Measurements from ENCODE around the gene FAM161A. TPM values are rescaled to one million over a fixed set of nuclear protein-coding genes. Genes with fewer than 3 reads are reported as not detected.

Gene FAM161A
- total RNA-seq, 4 donors from 2014 or later, result 1.2 to 2.8 (median 1.8) TPM

DNA sequence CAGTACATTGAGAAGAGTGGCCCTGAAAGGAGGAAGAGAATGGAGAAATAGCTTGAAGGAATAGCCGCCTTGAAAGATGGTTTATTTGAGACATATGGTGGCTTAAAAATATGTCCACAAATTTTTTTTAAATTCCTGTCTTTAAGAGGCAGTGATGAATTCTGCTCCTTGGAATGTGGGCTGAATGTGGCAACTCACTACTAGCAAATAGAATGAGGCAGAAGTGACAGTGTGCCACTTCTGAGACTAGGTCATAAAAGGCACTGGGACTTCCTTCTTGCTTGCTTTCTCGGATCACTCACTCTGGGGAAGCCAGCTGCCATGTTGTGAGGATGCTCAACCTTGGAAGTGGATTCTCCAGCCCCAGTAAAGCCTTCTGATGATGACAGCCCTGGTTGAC, 67.0 kb downstream of the FAM161A start:
- TF ChIP-seq CTCF (IDR thresholded peaks at IDR 0.05 in 4 of 5, conservative IDR thresholded peaks at IDR 0.05 in 1 of 5) (no peak), POLR2A (IDR thresholded peaks at IDR 0.05) (no peak)
- H3K9me3 ChIP-seq, result no peaks in the 10 kb centered on the region
- H3K27ac ChIP-seq, result no peak overlapping the region
- no peaks in the 10 kb centered on the region for H3K27me3 ChIP-seq
- ATAC-seq, result no peak
- intact Hi-C loops (cut with DNase I; ENCODE audit: low total_unique reads), result no loop called here
- H3K4me3 ChIP-seq, result no peak overlapping the region
- H3K4me1 ChIP-seq, result no peaks in the 10 kb centered on the region
- no peaks in the 10 kb centered on the region for H3K36me3 ChIP-seq
- DNase-seq, result no peak
- in situ Hi-C loops (cut with MboI; ENCODE audit: low sequenced_read_pairs in 4 of 4), result no loop called here

DNA sequence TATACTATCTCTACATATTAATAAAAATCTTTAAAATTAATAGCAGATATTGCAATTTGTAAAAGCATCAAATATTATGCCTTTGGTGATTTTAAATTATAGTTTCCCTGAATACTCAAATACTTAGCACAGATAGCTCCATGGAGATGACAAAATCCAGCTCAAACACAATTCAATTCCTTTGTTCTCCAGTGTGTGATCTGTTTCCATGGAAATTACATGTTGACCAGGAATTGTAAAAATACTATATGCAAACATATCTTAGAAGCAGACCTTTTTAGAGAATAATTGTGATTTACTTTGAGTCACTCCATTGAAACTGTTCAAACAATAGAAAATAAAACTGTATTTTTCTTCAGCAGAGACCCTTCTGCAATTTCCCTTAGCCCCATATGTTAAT, 68.3 kb downstream of the FAM161A start:
- no peaks in the 10 kb centered on the region for H3K36me3 ChIP-seq
- H3K4me1 ChIP-seq, result no peaks in the 10 kb centered on the region
- no peaks in the 10 kb centered on the region for H3K9me3 ChIP-seq
- no peak for DNase-seq
- in situ Hi-C loops (cut with MboI; ENCODE audit: low sequenced_read_pairs in 4 of 4) (no loop called here), intact Hi-C loops (cut with DNase I; ENCODE audit: low total_unique reads) (no loop called here)
- no peaks in the 10 kb centered on the region for H3K27me3 ChIP-seq
- TF ChIP-seq CTCF (IDR thresholded peaks at IDR 0.05 in 4 of 5, conservative IDR thresholded peaks at IDR 0.05 in 1 of 5) (no peak), POLR2A (IDR thresholded peaks at IDR 0.05) (no peak)
- no peak for ATAC-seq
- no peak overlapping the region for H3K4me3 ChIP-seq
- H3K27ac ChIP-seq, result no peak overlapping the region

DNA sequence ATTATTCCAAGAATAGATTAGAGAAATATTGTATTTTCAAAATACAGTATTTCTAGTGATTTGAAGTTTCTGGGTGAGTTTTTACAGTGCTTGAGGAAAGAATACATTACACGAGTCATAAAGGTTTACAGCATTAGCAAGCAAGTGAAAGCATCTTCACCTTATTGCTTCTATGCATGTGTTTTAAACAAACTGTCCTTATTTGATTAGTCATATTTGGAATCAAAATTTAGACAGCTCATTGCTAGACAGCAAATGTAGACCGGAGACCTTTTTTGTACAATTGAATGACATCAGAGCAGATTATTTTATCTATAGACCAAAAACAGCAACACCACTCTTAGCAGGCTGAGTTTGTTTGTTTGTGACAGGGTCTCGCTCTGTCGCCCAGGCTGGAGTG, 69.2 kb downstream of the FAM161A start:
- Histone ChIP-seq H3K9me3 (no peaks in the 10 kb centered on the region), H3K36me3 (no peaks in the 10 kb centered on the region), H3K4me3 (no peak overlapping the region), H3K27me3 (no peaks in the 10 kb centered on the region), H3K4me1 (no peaks in the 10 kb centered on the region), H3K27ac (no peak overlapping the region)
- ATAC-seq, result no peak
- intact Hi-C loops (cut with DNase I; ENCODE audit: low total_unique reads), result no loop called here
- TF ChIP-seq POLR2A (IDR thresholded peaks at IDR 0.05), result no peak
- no peak for TF ChIP-seq CTCF (IDR thresholded peaks at IDR 0.05 in 4 of 5, conservative IDR thresholded peaks at IDR 0.05 in 1 of 5)
- no peak for DNase-seq
- in situ Hi-C loops (cut with MboI; ENCODE audit: low sequenced_read_pairs in 4 of 4), result no loop called here

DNA sequence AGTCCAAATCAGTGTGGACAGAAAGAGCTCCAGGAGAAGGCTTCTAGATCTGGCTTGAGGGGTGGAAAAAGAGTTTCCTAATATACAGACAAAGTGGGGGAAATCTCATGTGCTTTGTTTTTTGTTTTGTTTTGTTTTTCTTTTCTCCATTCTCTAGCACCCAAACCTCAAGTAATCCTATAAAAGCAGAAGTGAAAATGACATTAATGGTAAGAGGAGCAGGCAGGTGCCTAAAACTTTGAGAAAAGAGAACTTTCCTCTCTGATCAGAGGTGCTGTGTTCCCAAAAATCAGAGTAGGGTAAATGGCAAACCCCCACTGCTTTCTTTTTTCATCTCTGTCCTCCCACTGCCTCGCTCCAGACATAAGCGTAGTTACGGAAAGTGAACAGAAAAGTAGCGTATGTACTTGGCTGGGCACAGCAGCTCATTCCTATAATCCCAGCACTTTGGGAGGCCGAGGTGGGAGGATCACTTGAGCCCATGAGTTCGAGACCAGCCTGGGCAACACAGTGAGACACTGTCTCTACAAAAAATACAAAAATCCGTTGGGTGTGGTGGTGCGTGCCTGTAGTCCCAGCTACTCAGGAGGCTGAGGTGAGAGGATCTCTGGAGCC, 77.8 kb downstream of the FAM161A start:
- intact Hi-C loops (cut with DNase I; ENCODE audit: low total_unique reads) (no loop called here), in situ Hi-C loops (cut with MboI; ENCODE audit: low sequenced_read_pairs in 4 of 4) (no loop called here)
- Histone ChIP-seq H3K4me3 (no peak overlapping the region), H3K27me3 (no peaks in the 10 kb centered on the region), H3K4me1 (no peaks in the 10 kb centered on the region), H3K36me3 (no peaks in the 10 kb centered on the region), H3K9me3 (no peaks in the 10 kb centered on the region), H3K27ac (no peak overlapping the region)
- ATAC-seq, result no peak
- no peak for DNase-seq
- TF ChIP-seq POLR2A (IDR thresholded peaks at IDR 0.05) (no peak), CTCF (IDR thresholded peaks at IDR 0.05 in 4 of 5, conservative IDR thresholded peaks at IDR 0.05 in 1 of 5) (no peak)

Other genes starting within 250 kb of the FAM161A start
- gene CCT4, start 34.6 kb upstream of the FAM161A start, total RNA-seq, result 10 to 100 TPM; 63.2 to 87.1 (median 75.5) TPM
- 10 to 100 TPM; 51.8 to 78.6 (median 58.3) TPM for gene COMMD1, start 51.6 kb upstream of the FAM161A start, total RNA-seq